Natural killer cell (primary cell): Measurements from ENCODE around the gene FLNA. TPM values are rescaled to one million over a fixed set of nuclear protein-coding genes. Genes with fewer than 3 reads are reported as not detected.
A peak's percentile ranks its signal among the peaks of the same experiment; 100 is the strongest.

Source experiments
- ATAC-seq, 3 donors: fragments of 150-1000 bp in 2 of 3; fragments of 200-7000 bp in 1 of 3; cut with Tn5 transposase; 1 replicate in 1 of 3; 2 replicates in 2 of 3; pipeline ENCODE4 v1.10.0; 2021; ENCODE audit warnings: mild to moderate bottlenecking in 2 of 3, moderate library complexity in 2 of 3
- DNase-seq, 2 donors: peaks; one replicate each; pipeline versions ENCODE4 v3.0.0 to v3.0.0-alpha.2; 2013 to 2021; ENCODE audit warnings: mixed read lengths in 1 of 2
- H3K27ac ChIP-seq: one replicate; pipeline ENCODE4 v1.5.1; 2013; ENCODE audit warnings: mild to moderate bottlenecking, low read length
- H3K27me3 ChIP-seq: one replicate; pipeline ENCODE4 v1.6.1; 2013; ENCODE audit warnings: low read length; ENCODE audit not compliant: control insufficient read depth, insufficient read depth
- H3K36me3 ChIP-seq: one replicate; pipeline ENCODE4 v1.6.1; 2013; ENCODE audit warnings: low read length; ENCODE audit not compliant: control insufficient read depth, insufficient read depth
- H3K4me1 ChIP-seq: one replicate; pipeline ENCODE4 v1.6.1; 2013; ENCODE audit warnings: low read length; ENCODE audit not compliant: control insufficient read depth, insufficient read depth
- H3K4me3 ChIP-seq: one replicate; pipeline ENCODE4 v1.5.1; 2013; ENCODE audit warnings: low read length
- H3K9me3 ChIP-seq: one replicate; pipeline ENCODE4 v1.6.1; 2013; ENCODE audit warnings: low read length; ENCODE audit not compliant: control insufficient read depth, insufficient read depth
- H3K27ac Mint-ChIP-seq, 2 donors: one replicate each; pipeline ENCODE4 v1.8.0; 2022; ENCODE audit warnings: mild to moderate bottlenecking in 2 of 2, mixed read lengths in 2 of 2, moderate library complexity in 1 of 2
- H3K27me3 Mint-ChIP-seq, 2 donors: one replicate each; pipeline ENCODE4 v1.8.0; 2022; ENCODE audit warnings: low read depth in 2 of 2, mixed read lengths in 2 of 2
- H3K36me3 Mint-ChIP-seq: one replicate; pipeline ENCODE4 v1.8.0; 2022; ENCODE audit warnings: mixed read lengths
- H3K4me1 Mint-ChIP-seq, 2 donors: one replicate each; pipeline ENCODE4 v1.8.0; 2022; ENCODE audit warnings: mixed read lengths in 2 of 2
- H3K4me3 Mint-ChIP-seq: one replicate; pipeline ENCODE4 v1.8.0; 2022; ENCODE audit warnings: mild to moderate bottlenecking, moderate library complexity, mixed read lengths
- H3K9me3 Mint-ChIP-seq, 2 donors: one replicate each; pipeline ENCODE4 v1.8.0; 2022; ENCODE audit warnings: mixed read lengths in 2 of 2
- WGBS: methylation state at CpG from one replicate; pipeline ENCODE4 v1.1.7; 2013; ENCODE audit warnings: missing lambda C conversion rate; ENCODE audit not compliant: insufficient coverage; 5-methylcytosine and 5-hydroxymethylcytosine counted together
- intact Hi-C: fragments of 100-400 bp; cut with micrococcal nuclease; formaldehyde crosslinking; loops from one replicate; pipeline ENCODE4 v1.14.2; 2022
- total RNA-seq, 4 donors: library from RNA; stranded (reverse); fragments of 120-200 nt in 1 of 4; gene quantifications; one replicate each; pipeline versions ENCODE4 v1.2.3 to v1.2.4, GENCODE V29; 2013 to 2022
- TF ChIP-seq, protein P1 (sequence below): fragments of 200-600 bp; IDR thresholded peaks from one replicate; pipeline ENCODE4 v1.8.0; 2022; ENCODE audit warnings: antibody characterized with exemption

FLNA gene
- total RNA-seq, 3 donors from 2014 or later (not counting 1 experiment from before 2014, with no cell fraction given): 2,872 to 3,483 (median 2,927) TPM

DNA sequence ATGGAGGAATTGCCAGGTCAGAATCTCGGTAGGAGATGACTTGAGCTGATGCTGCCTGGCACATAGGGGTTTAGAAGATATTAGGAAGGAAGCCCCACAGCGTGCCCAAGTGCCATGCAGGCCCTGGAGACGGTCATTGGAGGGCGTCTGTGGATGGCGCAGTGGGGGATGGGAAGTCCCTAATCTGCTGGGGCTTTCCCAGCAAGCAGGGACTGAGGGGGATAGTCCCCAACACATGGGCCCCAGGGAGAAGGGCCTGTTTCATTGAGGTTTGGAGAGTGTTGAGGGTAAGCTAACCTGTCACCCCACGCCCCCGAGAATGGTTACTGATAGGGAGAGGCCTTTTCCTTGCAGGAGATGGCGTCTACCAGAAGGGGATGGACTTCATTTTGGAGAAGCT, 44.8 kb upstream of the FLNA start:
- WGBS: 83% methylated on average over 8 of the region's 8 CpGs
- H3K27me3 Mint-ChIP-seq: no peaks in the 10 kb centered on the region

DNA sequence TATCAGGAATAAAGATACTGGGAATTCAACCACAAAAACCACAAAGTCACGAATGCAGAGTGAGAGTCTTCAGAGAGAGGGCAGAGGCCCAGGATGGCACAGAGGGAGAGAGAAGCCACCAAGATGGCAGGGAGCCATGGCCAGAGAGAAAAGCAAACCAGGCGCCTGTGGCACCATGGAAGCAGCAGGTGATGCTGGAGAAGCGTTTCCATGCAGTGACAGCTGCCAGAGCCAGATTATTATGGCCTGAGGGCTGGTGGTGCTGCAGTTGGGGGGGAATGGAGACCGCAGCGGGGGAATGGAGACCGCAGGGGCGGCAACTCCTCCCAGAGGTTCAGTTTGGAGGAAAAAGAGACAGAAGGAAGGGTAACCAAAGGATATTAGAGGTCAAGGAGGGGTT, 42.7 kb upstream of the FLNA start:
- ATAC-seq: no peak
- H3K4me3 ChIP-seq: no peak overlapping the region
- TF ChIP-seq, protein P1, sequence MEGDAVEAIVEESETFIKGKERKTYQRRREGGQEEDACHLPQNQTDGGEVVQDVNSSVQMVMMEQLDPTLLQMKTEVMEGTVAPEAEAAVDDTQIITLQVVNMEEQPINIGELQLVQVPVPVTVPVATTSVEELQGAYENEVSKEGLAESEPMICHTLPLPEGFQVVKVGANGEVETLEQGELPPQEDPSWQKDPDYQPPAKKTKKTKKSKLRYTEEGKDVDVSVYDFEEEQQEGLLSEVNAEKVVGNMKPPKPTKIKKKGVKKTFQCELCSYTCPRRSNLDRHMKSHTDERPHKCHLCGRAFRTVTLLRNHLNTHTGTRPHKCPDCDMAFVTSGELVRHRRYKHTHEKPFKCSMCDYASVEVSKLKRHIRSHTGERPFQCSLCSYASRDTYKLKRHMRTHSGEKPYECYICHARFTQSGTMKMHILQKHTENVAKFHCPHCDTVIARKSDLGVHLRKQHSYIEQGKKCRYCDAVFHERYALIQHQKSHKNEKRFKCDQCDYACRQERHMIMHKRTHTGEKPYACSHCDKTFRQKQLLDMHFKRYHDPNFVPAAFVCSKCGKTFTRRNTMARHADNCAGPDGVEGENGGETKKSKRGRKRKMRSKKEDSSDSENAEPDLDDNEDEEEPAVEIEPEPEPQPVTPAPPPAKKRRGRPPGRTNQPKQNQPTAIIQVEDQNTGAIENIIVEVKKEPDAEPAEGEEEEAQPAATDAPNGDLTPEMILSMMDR: no peak
- H3K4me1 Mint-ChIP-seq: peaks cover 5 to 8% of the 10 kb centered on the region in 2 donors
- H3K9me3 Mint-ChIP-seq: no peaks in the 10 kb centered on the region
- H3K9me3 ChIP-seq: no peaks in the 10 kb centered on the region
- peaks cover 7% of the 10 kb centered on the region for H3K4me1 ChIP-seq
- H3K36me3 Mint-ChIP-seq: no peaks in the 10 kb centered on the region
- intact Hi-C loops: no loop called here
- 83% methylated on average over 7 of the region's 7 CpGs for WGBS
- H3K27ac ChIP-seq: no peak overlapping the region
- no peaks in the 10 kb centered on the region for H3K27me3 ChIP-seq
- H3K27me3 Mint-ChIP-seq: no peaks in the 10 kb centered on the region
- no peak overlapping the region for H3K4me3 Mint-ChIP-seq
- no peaks in the 10 kb centered on the region for H3K36me3 ChIP-seq
- no peak overlapping the region for H3K27ac Mint-ChIP-seq
- DNase-seq: no peak

More for the DNA sequence above, 44.8 kb upstream of the FLNA start:
- Histone ChIP-seq H3K36me3 (no peaks in the 10 kb centered on the region), H3K9me3 (no peaks in the 10 kb centered on the region), H3K27ac (no peak overlapping the region), H3K27me3 (no peaks in the 10 kb centered on the region), H3K4me1 (no peaks in the 10 kb centered on the region), H3K4me3 (no peak overlapping the region)
- H3K27ac Mint-ChIP-seq: no peak overlapping the region
- H3K36me3 Mint-ChIP-seq: no peaks in the 10 kb centered on the region
- no peaks in the 10 kb centered on the region for H3K9me3 Mint-ChIP-seq
- peak in 1 of 2 donors; percentile 1 for DNase-seq
- no peak overlapping the region for H3K4me3 Mint-ChIP-seq
- no peaks in the 10 kb centered on the region for H3K4me1 Mint-ChIP-seq
- no peak for ATAC-seq
- TF ChIP-seq, protein P1: no peak
- intact Hi-C loops: no loop called here

DNA sequence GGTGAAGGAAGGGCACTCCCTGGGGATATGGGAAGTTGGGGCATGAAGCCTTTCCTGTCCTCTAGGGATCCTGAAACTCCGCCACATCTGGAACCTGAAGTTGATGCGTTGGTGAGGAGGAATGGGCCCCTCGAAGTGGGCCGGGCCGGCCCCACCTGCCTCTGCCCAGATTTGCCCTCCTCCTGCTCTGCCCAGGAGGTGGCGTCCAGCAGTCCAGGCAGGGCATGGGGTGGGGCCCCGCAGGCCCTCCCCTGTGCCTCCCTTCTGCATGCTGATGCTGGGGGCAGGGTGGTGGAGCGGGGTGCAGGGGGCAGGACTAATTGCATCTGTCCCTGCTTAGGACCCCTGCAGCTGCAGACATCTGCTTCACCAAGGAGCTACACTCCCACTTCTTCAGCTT, 38.7 kb upstream of the FLNA start:
- Mint-ChIP-seq H3K36me3 (no peaks in the 10 kb centered on the region), H3K27ac (peak overlapping the region; percentile 68 to 79), H3K9me3 (no peaks in the 10 kb centered on the region), H3K4me1 (peaks cover 5 to 26% of the 10 kb centered on the region in 2 donors), H3K4me3 (no peak overlapping the region), H3K27me3 (peaks cover 0 to 6% of the 10 kb centered on the region in 2 donors)
- H3K9me3 ChIP-seq: no peaks in the 10 kb centered on the region
- TF ChIP-seq, protein P1: no peak
- no peaks in the 10 kb centered on the region for H3K36me3 ChIP-seq
- WGBS: 85% methylated on average over 4 of the region's 8 CpGs
- DNase-seq: no peak
- no peaks in the 10 kb centered on the region for H3K27me3 ChIP-seq
- H3K4me1 ChIP-seq: peaks cover 32% of the 10 kb centered on the region
- no peak for ATAC-seq
- no peak overlapping the region for H3K27ac ChIP-seq
- intact Hi-C loops: no loop called here
- H3K4me3 ChIP-seq: no peak overlapping the region

DNA sequence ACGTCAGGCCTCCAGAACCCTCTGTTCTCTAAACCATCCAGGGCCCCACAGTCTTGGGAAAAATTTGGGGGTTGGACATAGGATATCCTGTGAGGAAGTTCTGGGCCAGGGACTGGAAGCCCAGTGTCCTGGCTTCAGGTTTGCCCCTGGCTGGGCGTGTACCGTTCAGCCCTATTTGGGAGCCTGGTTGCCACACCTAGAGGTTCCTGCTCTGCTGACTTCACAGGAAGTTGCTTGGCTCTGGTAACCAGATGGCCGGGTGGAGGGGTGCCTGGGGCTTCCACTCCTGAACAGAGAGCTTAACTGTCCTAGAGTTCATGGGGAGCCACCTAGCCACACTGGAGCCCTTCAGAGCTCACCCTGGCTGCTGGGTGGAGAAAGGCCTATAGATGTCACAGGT, 38.0 kb upstream of the FLNA start:
- Histone ChIP-seq H3K4me3 (peak overlapping the region; percentile 47), H3K36me3 (no peaks in the 10 kb centered on the region)
- H3K4me1 Mint-ChIP-seq: peaks cover 5 to 26% of the 10 kb centered on the region in 2 donors

More for the DNA sequence above, 38.0 kb upstream of the FLNA start:
- ATAC-seq (no peak), DNase-seq (peak in 1 of 2 donors; percentile 60)
- Mint-ChIP-seq H3K36me3 (no peaks in the 10 kb centered on the region), H3K27ac (peak overlapping the region; percentile 68 to 79), H3K9me3 (no peaks in the 10 kb centered on the region), H3K4me3 (peak overlapping the region; percentile 74), H3K27me3 (peaks cover 0 to 6% of the 10 kb centered on the region in 2 donors)
- intact Hi-C loops: no loop called here
- H3K4me1 ChIP-seq: peaks cover 32% of the 10 kb centered on the region
- 0% methylated on average over 3 of the region's 4 CpGs for WGBS
- peak overlapping the region; percentile 56 for H3K27ac ChIP-seq
- TF ChIP-seq, protein P1: no peak
- H3K27me3 ChIP-seq: no peaks in the 10 kb centered on the region
- no peaks in the 10 kb centered on the region for H3K9me3 ChIP-seq
